ENCODE measurements around the gene MAP3K6.

GRCh38 chr1:27345272-27345671 lies 21.5 kb downstream of the MAP3K6 start:
- TF ChIP-seq CTCF (IDR thresholded peaks at IDR 0.05; ENCODE audit: low read depth, low read length) = no peak
- no peak for TF ChIP-seq POLR2A (IDR thresholded peaks at IDR 0.05; ENCODE audit: extremely low read depth, insufficient read length)
- no peak for TF ChIP-seq MAX (IDR thresholded peaks at IDR 0.05; ENCODE audit: low read depth, low read length)
- TF ChIP-seq MYC (IDR thresholded peaks at IDR 0.05; ENCODE audit: low read depth, low read length) = no peak
